ENCODE data around the gene TNIP1.

The TNIP1 gene

DNA sequence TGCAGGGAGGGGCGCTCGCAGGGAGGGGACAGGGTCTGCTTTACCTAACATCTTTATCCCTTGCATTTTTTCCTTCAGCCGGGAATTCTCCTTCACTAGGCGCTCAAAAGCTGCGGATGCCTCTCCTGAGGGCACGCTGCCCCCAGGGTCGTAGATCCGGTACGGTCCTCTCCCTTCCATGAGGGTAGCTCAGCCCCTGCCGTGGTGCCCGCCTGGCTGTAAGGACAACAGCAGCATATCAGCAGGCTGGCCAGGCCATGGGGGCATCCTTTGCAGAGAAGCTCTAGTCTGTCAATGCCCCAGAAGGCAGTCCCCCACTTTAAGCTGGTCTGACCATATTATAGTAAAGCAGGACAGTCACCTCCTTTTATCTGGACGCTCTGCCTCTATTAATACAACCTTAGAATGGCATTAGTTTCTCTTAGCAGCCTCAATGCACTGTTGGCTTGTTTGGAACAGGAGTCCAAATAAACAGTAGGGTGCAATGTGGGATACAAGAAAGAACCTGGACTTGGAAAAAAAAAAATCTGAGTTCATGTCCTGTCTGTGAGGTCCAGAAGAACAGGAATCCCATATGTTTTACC, 15.8 kb downstream of the TNIP1 start:
- DNase-seq, result no peak

- no peak for DNase-seq
These were observed 17.5 kb downstream of the TNIP1 start for GRCh38 chr5:151063142-151063989.

DNA sequence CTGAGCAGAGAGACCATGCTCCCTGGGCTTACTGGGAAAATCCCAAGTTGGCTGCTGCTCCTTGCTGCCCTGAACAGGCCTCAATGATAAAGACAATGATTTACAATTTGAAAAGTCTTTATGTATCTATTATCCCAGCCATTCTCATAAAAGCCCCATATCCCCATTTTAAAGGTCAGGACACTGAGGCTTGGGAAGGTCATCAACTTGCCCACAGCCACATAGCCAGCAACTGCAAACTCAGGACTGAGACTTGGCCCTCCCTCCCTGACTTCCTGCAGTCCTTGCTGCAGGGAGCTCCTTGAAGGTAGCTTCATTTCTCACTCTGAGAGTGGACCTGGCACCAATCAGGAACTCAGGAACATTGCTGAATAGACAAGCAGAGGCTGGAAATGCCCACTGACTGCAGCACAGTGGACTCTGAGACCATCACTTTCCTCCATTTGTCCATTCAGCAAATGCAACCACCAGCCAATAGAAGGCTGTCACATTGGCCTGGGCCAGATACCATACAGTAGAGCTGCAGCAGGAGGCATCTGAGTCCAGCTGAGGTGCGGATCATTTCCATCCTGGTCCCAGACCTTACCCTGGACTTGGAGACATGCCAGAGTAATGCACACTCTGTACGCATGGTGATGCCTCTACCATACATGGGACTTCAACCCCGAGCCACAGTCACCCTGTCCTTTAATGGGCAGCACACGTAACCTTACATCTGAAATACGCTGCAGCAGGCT, 18.3 kb downstream of the TNIP1 start:
- no peak for DNase-seq

- no peak for DNase-seq
These were observed 20.1 kb downstream of the TNIP1 start for GRCh38 chr5:151060742-151061141.

DNA sequence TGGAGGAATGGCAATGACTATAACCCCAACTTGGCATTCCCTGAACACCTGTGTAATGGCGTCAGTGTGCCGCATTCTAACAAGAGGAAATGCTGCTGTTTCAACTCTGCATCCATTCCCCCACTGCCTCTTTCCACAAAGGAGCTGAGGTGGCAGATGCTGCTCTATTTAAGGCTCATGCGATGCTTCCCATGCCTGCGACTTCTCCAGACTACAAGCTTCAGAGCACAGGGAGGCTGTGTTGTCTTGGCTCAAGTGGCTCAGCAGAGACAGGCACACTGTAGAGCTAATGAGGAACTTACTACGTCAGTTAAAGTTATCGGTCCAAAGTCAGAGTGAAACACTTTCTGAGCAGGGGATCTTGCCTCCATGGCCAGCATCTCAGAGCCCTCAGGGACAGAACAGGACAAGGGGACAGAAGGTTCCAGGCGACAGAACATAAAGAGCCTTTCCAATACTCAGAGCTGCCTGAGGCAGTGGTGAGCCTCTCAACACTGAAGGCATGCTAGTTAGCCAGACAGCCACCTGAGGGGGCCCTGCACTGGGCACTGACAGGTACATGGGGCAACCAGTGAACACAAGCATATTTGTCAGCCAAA, 21.8 kb downstream of the TNIP1 start:
- no peak for DNase-seq

DNA sequence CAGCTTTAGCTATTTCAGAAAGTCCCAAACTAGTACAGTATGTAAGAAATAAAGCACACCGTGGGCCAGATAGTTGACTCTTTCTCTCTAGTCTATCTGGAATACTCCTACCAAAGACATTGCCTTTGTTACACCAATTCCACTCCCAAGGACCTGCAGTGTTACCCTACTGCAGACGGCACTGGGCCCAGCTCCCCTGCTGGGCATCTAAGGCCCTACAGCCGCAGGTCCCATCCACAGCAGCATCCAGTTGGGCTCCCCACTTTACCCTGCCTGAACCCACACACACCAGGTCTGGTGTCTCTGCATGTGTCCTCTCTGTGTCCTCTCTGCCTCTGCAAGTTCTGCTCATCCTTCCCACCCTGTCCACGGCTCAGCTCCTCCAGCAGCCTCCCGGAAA, 22.5 kb downstream of the TNIP1 start:
- no peak for DNase-seq

GRCh38 chr5:151056379-151057325, 24.2 kb downstream of the TNIP1 start:
- no peak for DNase-seq

DNA sequence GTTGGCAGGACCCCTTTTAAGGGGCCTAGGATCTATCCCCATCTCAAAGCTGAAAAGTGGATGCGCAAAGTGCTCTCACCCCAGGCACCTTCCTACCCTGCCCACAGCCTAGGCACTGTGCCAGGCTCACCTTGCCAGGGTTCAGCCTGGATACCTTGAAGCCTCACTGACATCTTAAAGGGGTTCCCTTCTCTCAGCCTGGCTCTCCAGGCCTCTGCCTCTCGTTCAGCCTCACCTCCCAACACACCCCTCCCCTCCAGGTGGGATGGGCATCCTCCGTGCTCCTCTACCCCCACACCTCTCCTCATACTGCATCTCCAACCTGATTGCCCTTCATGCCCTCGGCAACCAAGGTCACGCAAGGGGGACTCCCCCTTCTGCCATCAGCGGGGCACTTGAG, 25.5 kb downstream of the TNIP1 start:
- DNase-seq, result no peak

DNA sequence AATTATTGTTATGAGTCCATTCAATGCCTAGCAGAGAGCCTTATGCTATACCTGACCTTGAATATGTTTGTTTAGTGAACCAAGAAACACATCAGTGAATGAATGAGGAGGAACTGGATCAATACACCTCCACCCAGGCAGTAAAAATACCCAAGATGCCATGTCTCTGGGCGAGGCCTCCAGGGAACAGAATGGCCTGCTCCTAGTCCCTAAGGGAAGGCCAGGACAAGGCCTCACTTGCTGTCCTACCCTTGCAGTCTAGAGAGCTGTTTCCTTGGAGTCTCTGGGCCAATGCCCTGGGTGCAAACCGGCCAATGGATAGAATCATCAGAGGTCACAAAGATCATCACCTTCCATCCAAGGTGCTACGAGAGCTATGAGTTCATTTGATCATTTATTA, 26.1 kb downstream of the TNIP1 start:
- DNase-seq, result no peak

DNA sequence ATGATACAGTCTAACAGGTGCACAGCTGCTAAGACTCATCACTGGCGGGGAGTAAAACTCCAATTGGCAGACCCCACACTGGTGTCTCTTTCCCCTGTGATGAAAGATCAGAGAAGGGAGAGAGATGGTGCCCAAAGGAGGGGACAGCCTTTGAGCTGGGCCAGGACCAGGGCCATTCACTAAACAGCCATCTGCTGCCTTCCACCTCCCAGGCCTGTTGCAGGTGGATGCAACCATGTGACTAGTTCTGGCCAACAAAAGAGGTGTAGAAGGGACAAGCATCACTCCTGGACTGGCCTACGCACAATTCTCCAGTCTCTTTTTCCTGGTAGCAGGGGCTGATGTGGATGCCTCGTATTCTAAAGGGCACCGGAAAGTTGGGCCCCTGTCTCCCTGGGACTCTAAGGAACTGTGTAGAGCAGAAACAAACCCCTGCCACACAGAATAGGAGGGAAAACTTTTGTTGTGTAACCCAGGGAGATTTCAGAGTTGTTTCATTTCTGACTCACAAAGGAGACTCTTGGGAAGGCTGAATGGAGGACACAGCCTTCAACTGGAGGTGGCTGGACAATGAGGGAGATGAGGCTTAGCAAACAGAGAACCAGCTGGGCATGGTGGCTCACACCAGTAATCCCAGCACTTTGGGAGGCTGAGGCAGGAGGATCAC, 26.9 kb downstream of the TNIP1 start:
- DNase-seq, result no peak

- DNase-seq, result no peak
These were observed 28.0 kb downstream of the TNIP1 start for GRCh38 chr5:151052836-151053235.

DNA sequence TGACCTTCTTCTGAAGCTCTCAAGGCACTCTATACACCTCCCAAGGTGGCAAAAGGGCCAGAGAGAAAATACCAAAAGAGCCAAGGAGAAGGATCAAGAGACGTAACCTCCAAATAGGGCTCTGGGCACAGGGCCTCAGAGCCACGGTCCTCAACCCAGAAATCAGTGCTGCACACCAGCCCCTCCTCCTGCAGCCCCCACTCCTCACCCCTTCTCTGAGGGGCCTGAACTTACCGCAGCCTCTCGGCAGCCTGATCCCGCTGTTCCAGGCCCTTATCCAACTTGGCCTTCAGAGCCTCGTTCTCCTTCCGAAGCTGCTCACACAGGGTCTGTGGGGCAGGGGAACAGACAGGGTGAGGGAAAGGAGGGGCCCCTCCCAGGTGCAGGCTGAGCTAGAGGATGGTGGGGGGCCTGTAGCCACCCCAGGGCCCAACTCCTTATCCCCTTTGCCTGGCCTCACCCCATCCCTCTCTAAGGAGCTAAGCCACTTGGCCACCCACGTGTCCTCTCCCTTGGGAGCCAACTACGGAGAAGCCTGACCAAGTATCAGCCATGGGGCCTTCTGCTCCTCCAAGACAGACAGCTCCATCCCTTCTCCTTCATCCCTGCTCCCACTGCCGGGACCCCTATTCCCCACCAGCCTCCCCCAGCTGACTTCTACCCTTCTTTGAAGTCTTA, 28.8 kb downstream of the TNIP1 start:
- no peak for DNase-seq

DNA sequence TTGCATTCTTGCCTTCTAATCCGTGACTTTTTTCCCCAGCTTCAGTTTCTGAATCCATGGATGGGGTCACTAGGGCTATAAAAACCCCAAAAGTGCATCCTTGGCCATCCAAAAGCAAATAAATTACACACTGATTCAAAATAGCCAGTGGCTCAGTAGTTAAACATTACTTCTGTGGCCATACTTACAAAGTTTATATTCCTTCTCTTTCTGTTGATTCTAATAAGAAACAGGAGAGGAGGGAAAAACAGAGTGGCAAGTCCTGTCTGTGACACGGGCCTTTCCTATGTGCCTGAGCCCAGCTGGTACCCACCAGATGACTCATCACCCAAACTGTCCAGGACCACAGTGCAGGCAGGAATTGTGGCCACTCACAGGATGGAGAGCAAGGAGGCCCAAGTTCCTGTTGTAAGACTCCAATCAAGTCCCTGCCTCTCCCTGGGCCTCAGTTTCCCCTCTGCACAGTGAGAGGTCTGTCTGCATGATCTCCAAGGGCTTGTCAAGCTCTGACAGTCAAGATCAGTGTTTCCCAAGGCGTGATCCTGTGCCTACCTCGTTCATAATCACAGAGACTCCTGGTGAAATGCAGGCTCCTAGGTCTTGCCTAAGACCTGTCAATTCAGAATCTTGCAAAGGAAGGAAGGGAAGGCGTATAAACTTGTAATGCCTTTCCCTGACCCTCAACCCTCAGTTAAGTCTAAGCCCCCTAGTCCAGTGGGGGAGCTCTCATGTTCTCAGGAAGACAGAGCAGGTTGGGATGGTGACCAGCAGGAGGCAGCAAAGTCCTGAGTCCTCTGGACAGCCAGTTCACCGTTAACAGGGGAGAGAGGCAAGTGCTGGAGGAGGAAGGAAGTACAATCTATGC, 29.5 kb downstream of the TNIP1 start:
- DNase-seq, result peak; percentile 42

DNA sequence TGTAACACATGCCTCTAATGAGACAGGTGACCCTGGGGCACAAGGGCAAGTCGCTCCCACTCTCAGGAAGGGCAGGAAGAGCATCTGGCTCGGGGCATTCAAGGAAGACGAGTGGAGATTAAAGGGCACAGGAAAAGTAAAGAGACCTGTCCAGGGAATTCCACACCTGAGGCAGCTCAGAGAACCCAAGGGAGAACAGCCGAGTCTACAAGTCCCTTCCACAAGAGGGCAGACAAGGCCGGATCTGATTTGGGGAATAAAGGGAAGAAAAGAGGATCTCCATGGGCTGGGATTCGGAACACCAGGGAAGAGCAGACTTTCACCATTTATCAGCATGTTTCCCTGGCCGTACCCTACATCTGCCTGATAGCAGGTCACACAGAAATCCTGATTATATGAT, 32.3 kb downstream of the TNIP1 start:
- no peak for DNase-seq

DNA sequence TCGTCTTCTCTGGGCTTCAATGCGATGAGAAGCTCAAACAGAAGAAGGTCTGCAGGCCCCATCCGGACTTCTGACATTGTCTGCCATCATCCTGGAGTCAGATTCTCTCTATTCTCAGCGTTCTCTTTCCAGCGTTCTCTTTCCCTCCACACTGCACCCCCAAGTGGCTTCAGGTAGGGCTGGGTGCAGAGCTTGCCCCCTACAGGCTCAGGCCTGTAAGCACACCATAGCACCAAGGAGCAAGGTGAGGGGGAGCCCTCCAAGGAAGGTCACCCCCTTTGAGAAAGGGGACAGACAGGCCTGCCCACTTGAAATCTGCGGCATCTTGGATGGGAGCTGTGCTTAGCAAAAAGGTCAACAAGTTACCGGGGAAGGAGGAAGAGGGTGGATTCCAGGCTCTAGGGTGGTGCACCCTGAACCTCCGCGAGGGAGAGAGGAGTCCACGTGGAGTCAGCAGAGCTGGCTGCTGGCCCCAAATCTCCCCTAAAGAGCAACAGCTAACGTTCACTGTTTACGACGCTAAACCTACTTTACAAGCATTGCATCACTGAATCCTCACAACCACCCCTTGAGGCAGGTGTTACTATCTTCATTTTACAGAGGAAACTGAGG, 32.9 kb downstream of the TNIP1 start:
- peak; percentile 7 for DNase-seq

DNA sequence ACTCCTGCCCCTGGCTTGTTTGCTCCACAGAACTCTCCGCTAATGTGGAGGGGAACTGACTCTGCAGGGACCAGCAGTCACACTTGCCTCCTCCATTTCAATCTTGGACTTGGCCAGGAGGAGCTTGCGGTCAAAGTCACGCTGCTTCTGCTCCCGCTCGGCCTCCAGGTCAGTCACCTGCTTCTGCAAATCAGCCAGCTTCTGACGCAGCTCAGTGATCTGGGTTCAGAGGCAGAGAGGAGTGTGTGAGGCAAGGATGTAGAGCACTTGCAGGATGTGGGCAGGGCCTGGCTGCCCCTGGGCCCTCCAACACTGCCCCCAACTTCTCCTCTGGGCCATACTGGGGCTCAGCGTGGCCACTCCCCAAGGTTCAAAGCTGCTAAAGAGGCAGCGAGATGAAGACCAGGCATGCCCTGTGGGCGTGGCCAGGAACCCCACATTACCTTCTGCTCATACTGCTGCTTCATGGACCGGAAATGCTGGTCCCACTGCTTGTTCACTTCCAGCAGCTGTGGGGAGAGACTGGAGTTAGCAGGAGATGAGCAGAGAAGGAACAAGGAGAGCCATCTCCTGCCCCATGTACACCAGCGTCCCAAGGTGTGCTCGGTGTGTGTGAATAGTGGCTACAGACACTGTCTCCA, 38.3 kb downstream of the TNIP1 start:
- no peak for DNase-seq

DNA sequence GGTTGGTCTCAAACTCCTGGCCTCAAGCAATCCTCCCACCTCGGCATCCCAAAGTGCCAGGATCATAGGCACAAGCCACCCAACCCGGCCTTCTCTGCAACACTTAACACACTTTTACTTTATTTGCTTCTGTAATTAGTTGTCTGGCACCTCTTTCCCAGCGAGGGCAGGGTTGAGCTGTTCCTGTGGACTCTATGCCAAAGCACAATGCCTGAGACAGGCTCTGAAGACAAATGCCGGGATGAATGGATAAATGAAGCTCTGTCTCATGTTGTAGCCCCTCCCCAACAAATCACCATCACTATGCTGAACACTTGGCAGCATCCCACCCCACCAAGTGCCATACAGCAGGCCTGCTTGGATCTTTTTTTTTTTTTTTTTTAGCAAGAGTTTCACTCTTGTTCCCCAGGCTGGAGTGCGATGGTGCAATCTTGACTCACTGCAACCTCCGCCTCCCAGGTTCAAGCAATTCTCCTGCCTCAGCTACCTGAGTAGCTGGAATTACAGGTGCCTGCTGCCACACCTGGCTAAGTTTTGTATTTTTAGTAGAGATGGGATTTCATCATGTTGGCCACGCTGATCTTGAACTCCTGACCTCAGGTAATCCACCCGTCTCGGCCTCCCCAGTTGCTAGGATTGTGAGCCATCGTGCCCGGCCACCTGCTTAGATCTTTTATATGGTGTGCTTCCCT, 39.1 kb downstream of the TNIP1 start:
- DNase-seq, result no peak

DNA sequence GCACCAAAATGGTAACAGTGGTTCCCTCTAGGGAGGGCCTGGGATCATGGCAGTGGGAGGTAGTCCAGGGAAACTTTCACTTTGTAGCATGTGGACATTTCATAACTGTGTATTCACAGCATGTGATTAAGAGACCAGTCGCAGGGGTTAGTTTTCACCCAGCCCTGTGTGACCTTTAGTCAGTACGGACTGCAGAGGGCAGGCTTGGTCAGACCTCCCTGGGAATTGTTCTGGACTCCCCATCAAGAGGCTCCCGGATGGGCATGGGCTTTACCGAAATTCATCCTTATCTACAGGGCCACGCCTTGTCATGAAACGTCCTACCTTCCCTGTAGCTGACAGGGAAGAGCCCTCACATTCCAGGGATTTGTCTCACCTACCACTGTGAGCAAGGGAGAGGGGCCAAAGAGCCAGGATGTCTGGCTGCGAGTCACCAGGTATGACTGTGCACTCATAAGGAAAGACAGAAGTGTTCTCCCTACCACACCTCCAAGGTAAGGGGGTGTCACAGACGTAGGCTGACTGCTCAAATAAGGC, 40.6 kb downstream of the TNIP1 start:
- DNase-seq, result no peak
